ENCODE data around the gene TMTC1.
A peak's percentile ranks its signal among the peaks of the same experiment; 100 is the strongest.

Gene TMTC1

DNA sequence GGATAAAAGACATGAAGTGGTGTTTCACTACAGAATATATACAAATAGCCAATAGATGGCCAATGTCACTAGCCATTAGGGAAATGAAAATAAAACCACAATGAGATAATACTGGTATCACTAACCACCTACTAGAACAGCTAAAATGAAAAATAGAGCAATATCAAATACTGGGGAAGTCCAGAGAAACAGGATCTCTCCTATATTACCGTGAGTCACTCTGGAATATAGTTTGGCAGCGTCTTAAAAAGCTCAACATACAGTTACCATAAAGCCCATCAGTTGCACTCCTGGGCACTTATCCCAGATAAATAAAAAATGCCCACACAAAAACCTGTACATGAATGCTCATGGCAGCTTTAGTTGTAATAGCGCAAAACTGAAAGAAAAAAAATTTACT is 101.7 kb downstream of the TMTC1 start:
- no peak overlapping the region for H3K4me3 ChIP-seq (ENCODE audit: low read depth, low read length)
- no peak for DNase-seq (ENCODE audit: low read depth)
- TF ChIP-seq, protein P1, sequence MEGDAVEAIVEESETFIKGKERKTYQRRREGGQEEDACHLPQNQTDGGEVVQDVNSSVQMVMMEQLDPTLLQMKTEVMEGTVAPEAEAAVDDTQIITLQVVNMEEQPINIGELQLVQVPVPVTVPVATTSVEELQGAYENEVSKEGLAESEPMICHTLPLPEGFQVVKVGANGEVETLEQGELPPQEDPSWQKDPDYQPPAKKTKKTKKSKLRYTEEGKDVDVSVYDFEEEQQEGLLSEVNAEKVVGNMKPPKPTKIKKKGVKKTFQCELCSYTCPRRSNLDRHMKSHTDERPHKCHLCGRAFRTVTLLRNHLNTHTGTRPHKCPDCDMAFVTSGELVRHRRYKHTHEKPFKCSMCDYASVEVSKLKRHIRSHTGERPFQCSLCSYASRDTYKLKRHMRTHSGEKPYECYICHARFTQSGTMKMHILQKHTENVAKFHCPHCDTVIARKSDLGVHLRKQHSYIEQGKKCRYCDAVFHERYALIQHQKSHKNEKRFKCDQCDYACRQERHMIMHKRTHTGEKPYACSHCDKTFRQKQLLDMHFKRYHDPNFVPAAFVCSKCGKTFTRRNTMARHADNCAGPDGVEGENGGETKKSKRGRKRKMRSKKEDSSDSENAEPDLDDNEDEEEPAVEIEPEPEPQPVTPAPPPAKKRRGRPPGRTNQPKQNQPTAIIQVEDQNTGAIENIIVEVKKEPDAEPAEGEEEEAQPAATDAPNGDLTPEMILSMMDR (conservative IDR thresholded peaks at IDR 0.05; ENCODE audit: low read depth, low read length): no peak

DNA sequence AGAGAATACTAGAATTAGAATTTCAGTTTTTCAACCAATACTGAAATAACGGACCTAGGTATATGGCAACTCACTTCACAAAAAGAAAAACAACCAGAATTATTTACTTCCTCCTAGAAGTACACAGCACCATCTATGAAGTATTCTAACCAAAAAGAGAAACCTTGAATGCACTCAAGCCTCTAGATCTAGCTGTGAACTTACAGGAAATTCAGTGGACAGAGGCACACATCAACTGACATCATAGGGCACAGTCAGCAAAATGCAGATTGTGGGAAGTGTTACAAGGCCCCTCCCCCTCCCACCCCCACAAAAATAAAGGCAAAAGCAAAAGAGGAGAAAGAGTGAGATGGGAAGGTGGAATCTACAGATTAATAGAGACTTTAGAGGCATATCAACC is 102.4 kb downstream of the TMTC1 start:
- DNase-seq (ENCODE audit: low read depth): peak; percentile 56
- TF ChIP-seq, protein P1 (conservative IDR thresholded peaks at IDR 0.05; ENCODE audit: low read depth, low read length): no peak
- no peak overlapping the region for H3K4me3 ChIP-seq (ENCODE audit: low read depth, low read length)

- no peak for DNase-seq (ENCODE audit: low read depth)
- no peak overlapping the region for H3K4me3 ChIP-seq (ENCODE audit: low read depth, low read length)
- TF ChIP-seq, protein P1 (conservative IDR thresholded peaks at IDR 0.05; ENCODE audit: low read depth, low read length): no peak
Observed at GRCh38 chr12:29676676-29677075, 107.1 kb downstream of the TMTC1 start.

GRCh38 chr12:29674463-29674862 is 109.3 kb downstream of the TMTC1 start:
- DNase-seq (ENCODE audit: low read depth): no peak
- H3K4me3 ChIP-seq (ENCODE audit: low read depth, low read length): no peak overlapping the region
- TF ChIP-seq, protein P1 (conservative IDR thresholded peaks at IDR 0.05; ENCODE audit: low read depth, low read length): no peak

GRCh38 chr12:29673346-29673745 is 110.4 kb downstream of the TMTC1 start:
- peak; percentile 58 for DNase-seq (ENCODE audit: low read depth)
- TF ChIP-seq, protein P1 (conservative IDR thresholded peaks at IDR 0.05; ENCODE audit: low read depth, low read length): no peak
- no peak overlapping the region for H3K4me3 ChIP-seq (ENCODE audit: low read depth, low read length)

GRCh38 chr12:29672580-29672979 is 111.2 kb downstream of the TMTC1 start:
- H3K4me3 ChIP-seq (ENCODE audit: low read depth, low read length): no peak overlapping the region
- TF ChIP-seq, protein P1 (conservative IDR thresholded peaks at IDR 0.05; ENCODE audit: low read depth, low read length): no peak
- DNase-seq (ENCODE audit: low read depth): peak; percentile 25

DNA sequence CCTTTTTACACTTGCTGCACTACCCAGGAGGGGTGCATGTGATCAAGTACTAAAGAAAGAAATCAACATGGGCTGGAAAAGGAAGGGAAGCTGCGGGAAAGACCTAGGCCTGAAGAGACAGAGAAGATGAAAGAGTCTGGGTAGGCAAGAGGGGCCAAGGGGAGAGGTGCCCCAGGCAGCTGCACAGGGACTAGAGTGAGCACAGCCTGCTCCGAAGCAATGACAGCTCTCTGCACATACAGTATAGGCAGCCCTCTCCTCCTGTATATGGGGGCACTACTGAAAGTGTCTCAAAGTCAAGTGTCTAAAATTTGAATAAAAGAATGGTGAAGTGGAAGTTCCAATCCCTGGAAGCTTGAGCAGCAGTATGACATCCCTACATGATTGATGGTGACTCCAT is 112.0 kb downstream of the TMTC1 start:
- H3K4me3 ChIP-seq (ENCODE audit: low read depth, low read length): no peak overlapping the region
- TF ChIP-seq, protein P1 (conservative IDR thresholded peaks at IDR 0.05; ENCODE audit: low read depth, low read length): no peak
- no peak for DNase-seq (ENCODE audit: low read depth)
